Stimulated activated naive CD8-positive, alpha-beta T cell treated with anti-CD3 and anti-CD28 coated beads, Interleukin-15, amount 100 ng/mL, for 72 hours (primary cell): ENCODE data around the gene RNF44.

Source experiments
- ATAC-seq: fragments of 150-1000 bp; cut with Tn5 transposase; 2 replicates; pipeline ENCODE4 v1.10.0; 2021; ENCODE audit warnings: mild to moderate bottlenecking, moderate library complexity
- DNase-seq, 2 donors: peaks; one replicate each; pipeline ENCODE4 v3.0.0; 2021 to 2022
- H3K27ac Mint-ChIP-seq, 2 donors: one replicate each; pipeline ENCODE4 v1.8.0; 2022; ENCODE audit warnings: mild to moderate bottlenecking in 2 of 2, mixed read lengths in 2 of 2, moderate library complexity in 2 of 2
- H3K27me3 Mint-ChIP-seq: one replicate; pipeline ENCODE4 v1.8.0; 2022; ENCODE audit warnings: mixed read lengths
- H3K4me1 Mint-ChIP-seq: one replicate; pipeline ENCODE4 v1.8.0; 2022; ENCODE audit warnings: mild to moderate bottlenecking, mixed read lengths
- H3K4me3 Mint-ChIP-seq, 2 donors: one replicate each; pipeline ENCODE4 v1.8.0; 2022; ENCODE audit warnings: mild to moderate bottlenecking in 2 of 2, mixed read lengths in 2 of 2, moderate library complexity in 1 of 2
- H3K9me3 Mint-ChIP-seq, 2 donors: one replicate each; pipeline ENCODE4 v1.8.0; 2022; ENCODE audit warnings: mixed read lengths in 2 of 2

RNF44 gene

GRCh38 chr5:176533390-176533789, 3.8 kb downstream of the RNF44 start:
- no peaks in the 10 kb centered on the region for H3K9me3 Mint-ChIP-seq
- H3K27ac Mint-ChIP-seq, result peak overlapping the region; percentile 95 to 97
- peak overlapping the region; percentile 91 to 95 for H3K4me3 Mint-ChIP-seq
- no peaks in the 10 kb centered on the region for H3K27me3 Mint-ChIP-seq
- peaks cover 75% of the 10 kb centered on the region for H3K4me1 Mint-ChIP-seq
- DNase-seq (no peak), ATAC-seq (no peak)

GRCh38 chr5:176532795-176533194, 4.4 kb downstream of the RNF44 start:
- no peak for ATAC-seq
- peaks cover 75% of the 10 kb centered on the region for H3K4me1 Mint-ChIP-seq
- H3K9me3 Mint-ChIP-seq, result no peaks in the 10 kb centered on the region
- no peaks in the 10 kb centered on the region for H3K27me3 Mint-ChIP-seq
- H3K27ac Mint-ChIP-seq, result peak overlapping the region in 1 of 2 donors; percentile 54
- DNase-seq, result no peak
- peak overlapping the region; percentile 91 to 95 for H3K4me3 Mint-ChIP-seq

- ATAC-seq (no peak), DNase-seq (no peak)
- no peaks in the 10 kb centered on the region for H3K27me3 Mint-ChIP-seq
- H3K4me1 Mint-ChIP-seq, result peaks cover 81% of the 10 kb centered on the region
- H3K4me3 Mint-ChIP-seq, result peak overlapping the region; percentile 86 to 92
- H3K9me3 Mint-ChIP-seq, result no peaks in the 10 kb centered on the region
- no peak overlapping the region for H3K27ac Mint-ChIP-seq
These were observed 5.2 kb downstream of the RNF44 start for GRCh38 chr5:176531902-176532493.

DNA sequence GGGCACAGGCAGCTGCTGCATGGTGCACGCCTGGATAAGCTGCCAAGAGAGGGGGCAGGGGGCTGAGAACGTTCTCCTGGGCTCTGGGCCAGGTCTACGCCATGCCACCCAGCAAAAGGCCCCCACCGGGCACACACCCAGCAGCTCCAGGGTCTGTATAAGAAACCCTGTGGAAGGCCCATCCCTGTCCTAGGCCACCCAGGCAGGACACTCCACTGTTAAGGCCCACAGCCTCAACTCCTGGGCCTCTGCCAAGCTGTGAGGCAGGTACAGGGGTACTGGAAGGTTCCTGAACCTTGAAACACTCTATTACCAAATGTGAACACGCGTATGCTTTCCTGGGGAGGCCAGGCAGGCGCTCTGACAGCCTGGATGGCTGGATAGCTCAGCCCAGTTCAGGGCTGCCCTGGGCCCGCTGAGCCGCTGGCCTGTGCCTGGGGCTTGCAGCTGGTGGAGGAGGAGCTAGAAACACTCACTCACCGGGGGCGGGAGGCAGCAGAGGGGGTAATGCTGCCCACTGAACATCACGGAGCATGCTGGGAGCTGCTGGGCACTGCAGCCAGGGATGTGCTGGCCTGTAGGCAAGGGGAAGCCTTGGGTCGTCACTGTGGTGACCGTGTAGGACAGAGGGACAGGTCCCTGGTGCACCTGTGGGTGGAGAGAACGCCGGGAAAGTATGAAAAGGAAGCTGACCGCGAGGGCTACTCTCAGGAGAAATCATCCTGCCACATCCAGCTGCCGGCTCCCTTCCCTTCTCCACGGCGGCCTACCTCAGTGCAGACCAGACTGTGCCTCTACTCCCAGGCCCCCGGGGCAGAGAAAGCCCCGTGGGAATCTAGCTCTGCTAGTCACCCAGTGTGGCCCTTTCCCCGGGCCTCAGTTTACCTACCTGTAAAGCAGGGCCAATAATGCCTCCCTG, 6.0 kb downstream of the RNF44 start:
- ATAC-seq, result peak; percentile 10
- no peak for DNase-seq
- H3K27me3 Mint-ChIP-seq, result no peaks in the 10 kb centered on the region
- peak overlapping the region; percentile 93 for H3K27ac Mint-ChIP-seq
- H3K9me3 Mint-ChIP-seq, result no peaks in the 10 kb centered on the region
- peak overlapping the region; percentile 86 to 92 for H3K4me3 Mint-ChIP-seq
- peaks cover 81% of the 10 kb centered on the region for H3K4me1 Mint-ChIP-seq

GRCh38 chr5:176530393-176530982, 6.7 kb downstream of the RNF44 start:
- H3K4me3 Mint-ChIP-seq, result peak overlapping the region; percentile 86 to 92
- H3K9me3 Mint-ChIP-seq, result no peaks in the 10 kb centered on the region
- DNase-seq, result no peak
- ATAC-seq, result no peak
- peaks cover 81% of the 10 kb centered on the region for H3K4me1 Mint-ChIP-seq
- H3K27ac Mint-ChIP-seq, result peak overlapping the region in 1 of 2 donors; percentile 54
- H3K27me3 Mint-ChIP-seq, result no peaks in the 10 kb centered on the region

GRCh38 chr5:176529741-176530141, 7.5 kb downstream of the RNF44 start:
- H3K27me3 Mint-ChIP-seq, result no peaks in the 10 kb centered on the region
- DNase-seq (peak in 1 of 2 donors; percentile 48), ATAC-seq (peak; percentile 62)
- no peaks in the 10 kb centered on the region for H3K9me3 Mint-ChIP-seq
- peak overlapping the region; percentile 35 to 92 for H3K27ac Mint-ChIP-seq
- peaks cover 74% of the 10 kb centered on the region for H3K4me1 Mint-ChIP-seq
- peak overlapping the region; percentile 74 to 88 for H3K4me3 Mint-ChIP-seq

GRCh38 chr5:176529116-176529740, 8.0 kb downstream of the RNF44 start:
- Mint-ChIP-seq H3K9me3 (no peaks in the 10 kb centered on the region), H3K4me1 (peaks cover 69% of the 10 kb centered on the region), H3K27me3 (no peaks in the 10 kb centered on the region), H3K27ac (peak overlapping the region; percentile 42 to 92), H3K4me3 (peak overlapping the region; percentile 74 to 88)
- no peak for DNase-seq
- ATAC-seq, result no peak

GRCh38 chr5:176528761-176529115, 8.5 kb downstream of the RNF44 start:
- no peak for ATAC-seq
- H3K27ac Mint-ChIP-seq, result peak overlapping the region in 1 of 2 donors; percentile 52
- H3K9me3 Mint-ChIP-seq, result no peaks in the 10 kb centered on the region
- no peak for DNase-seq
- peaks cover 67% of the 10 kb centered on the region for H3K4me1 Mint-ChIP-seq
- no peaks in the 10 kb centered on the region for H3K27me3 Mint-ChIP-seq
- H3K4me3 Mint-ChIP-seq, result peak overlapping the region in 1 of 2 donors; percentile 42

DNA sequence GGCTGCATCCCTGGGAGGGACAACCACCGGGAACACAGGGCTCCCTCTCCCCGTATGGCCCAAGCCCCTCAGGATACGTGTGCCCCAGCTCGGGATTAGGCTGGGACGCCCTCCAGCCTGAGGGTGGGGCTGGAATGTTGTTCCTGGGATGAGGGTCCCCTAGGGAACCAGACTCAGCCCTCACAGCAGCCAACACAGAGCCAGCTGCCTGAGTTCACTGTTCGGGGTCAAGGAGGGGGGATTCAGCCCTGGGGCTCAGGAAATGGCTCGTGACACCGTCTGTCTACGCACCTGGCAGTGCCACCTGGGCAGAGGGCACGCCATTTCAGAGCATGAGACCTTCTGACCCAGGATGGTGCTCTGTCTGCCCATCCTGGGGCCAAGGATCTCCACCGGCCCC, 8.9 kb downstream of the RNF44 start:
- peaks cover 67% of the 10 kb centered on the region for H3K4me1 Mint-ChIP-seq
- no peaks in the 10 kb centered on the region for H3K27me3 Mint-ChIP-seq
- ATAC-seq, result no peak
- H3K4me3 Mint-ChIP-seq, result peak overlapping the region in 1 of 2 donors; percentile 42
- H3K9me3 Mint-ChIP-seq, result no peaks in the 10 kb centered on the region
- no peak for DNase-seq
- peak overlapping the region in 1 of 2 donors; percentile 52 for H3K27ac Mint-ChIP-seq

DNA sequence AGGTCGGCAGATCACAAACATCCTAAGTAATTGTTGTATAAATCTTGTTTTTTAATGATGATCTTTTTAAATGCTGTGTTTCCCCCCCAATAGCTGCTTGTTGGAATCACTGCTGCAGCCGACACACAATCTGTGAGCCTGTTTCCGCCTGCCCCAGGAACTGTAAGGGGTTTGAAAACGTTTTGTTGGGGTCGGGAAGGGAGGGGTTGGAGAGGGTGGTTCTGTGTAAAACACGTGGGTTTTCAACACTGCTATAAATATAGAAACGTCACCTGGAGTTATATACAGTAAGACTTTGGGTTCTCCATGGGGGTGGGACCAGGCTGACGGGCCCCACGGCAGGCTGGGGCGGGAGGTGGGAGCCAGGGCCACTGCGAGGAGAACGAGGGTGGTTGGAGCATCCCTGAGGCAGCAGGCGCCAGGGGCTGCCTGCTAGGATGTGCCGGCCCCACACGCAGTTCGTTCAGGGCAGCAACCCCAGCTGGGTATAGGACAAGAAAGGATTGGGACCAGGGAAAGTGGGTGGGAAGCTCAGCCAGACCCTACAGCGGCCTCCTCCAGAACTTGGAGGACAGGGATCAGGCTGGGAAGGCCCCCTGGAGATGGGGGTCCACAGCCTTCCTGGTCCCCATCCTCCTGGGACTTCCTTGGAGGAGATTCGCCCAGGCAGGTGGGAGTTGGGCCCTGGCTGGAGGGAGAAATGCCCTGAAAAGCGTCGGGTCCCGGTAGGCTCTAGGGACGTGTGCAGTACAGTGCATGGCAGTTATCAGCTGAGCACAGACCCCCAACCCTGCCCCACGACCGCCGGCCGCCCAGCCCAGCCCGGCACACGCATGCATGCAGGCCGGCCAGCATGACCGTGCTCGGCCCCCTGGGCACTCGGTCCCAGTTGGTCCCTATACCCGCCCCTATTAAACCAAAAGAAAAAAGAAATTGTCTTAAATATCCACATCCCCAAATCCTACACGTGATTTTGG, 9.7 kb downstream of the RNF44 start:
- H3K9me3 Mint-ChIP-seq, result no peaks in the 10 kb centered on the region
- peak overlapping the region in 1 of 2 donors; percentile 72 for H3K27ac Mint-ChIP-seq
- no peaks in the 10 kb centered on the region for H3K27me3 Mint-ChIP-seq
- DNase-seq, result no peak
- ATAC-seq, result no peak
- H3K4me3 Mint-ChIP-seq, result no peak overlapping the region
- peaks cover 65% of the 10 kb centered on the region for H3K4me1 Mint-ChIP-seq

DNA sequence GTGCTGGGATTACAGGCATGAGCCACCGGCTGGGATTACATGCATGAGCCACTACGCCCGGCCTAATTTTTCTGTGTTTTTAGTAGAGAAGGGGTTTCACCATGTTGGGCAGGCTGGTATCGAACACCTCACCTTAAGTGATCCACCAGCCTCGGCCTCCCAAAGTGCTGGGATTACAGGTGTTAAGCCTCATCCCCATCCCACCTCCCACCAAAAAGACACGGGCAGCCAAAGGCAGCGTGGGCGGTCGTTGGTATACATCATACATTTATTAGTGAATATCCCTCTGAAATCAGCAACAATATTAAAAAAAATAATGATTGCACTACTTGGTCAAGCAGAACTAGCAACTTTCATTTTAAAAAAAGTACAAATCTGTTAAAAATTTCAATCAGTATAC, 10.7 kb downstream of the RNF44 start:
- H3K4me1 Mint-ChIP-seq, result peaks cover 56% of the 10 kb centered on the region
- no peaks in the 10 kb centered on the region for H3K27me3 Mint-ChIP-seq
- no peak overlapping the region for H3K4me3 Mint-ChIP-seq
- ATAC-seq (no peak), DNase-seq (no peak)
- H3K27ac Mint-ChIP-seq, result no peak overlapping the region
- no peaks in the 10 kb centered on the region for H3K9me3 Mint-ChIP-seq

GRCh38 chr5:176525677-176526076, 11.5 kb downstream of the RNF44 start:
- H3K4me3 Mint-ChIP-seq, result no peak overlapping the region

DNA sequence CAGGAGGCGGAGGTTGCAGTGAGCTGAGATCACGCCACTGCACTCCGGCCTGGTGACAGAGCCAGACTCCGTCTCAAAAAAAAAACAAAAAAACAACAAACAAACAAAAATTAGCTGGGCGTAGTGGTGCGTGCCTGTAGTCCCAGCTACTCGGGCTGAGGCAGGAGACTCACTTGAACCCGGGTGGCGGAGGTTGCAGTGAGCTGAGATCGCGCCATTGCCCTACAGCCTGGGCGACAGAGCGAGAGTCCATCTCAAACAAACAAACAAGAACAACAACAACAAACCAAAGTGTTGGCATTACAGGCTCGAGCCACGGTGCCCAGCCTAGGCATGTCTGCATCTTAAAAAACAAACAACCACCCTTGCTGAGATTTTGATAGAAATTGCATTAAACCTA, 12.2 kb downstream of the RNF44 start:
- Mint-ChIP-seq H3K27ac (no peak overlapping the region), H3K9me3 (no peaks in the 10 kb centered on the region), H3K27me3 (no peaks in the 10 kb centered on the region), H3K4me1 (peaks cover 50% of the 10 kb centered on the region), H3K4me3 (no peak overlapping the region)
- ATAC-seq, result no peak
- DNase-seq, result no peak

More at GRCh38 chr5:176525677-176526076, 11.5 kb downstream of the RNF44 start:
- Mint-ChIP-seq H3K9me3 (no peaks in the 10 kb centered on the region), H3K4me1 (peaks cover 53% of the 10 kb centered on the region), H3K27me3 (no peaks in the 10 kb centered on the region), H3K27ac (peak overlapping the region in 1 of 2 donors; percentile 27)
- ATAC-seq (no peak), DNase-seq (no peak)

GRCh38 chr5:176524138-176524537, 13.1 kb downstream of the RNF44 start:
- ATAC-seq, result no peak
- Mint-ChIP-seq H3K27ac (no peak overlapping the region), H3K4me3 (no peak overlapping the region)

More at GRCh38 chr5:176524138-176524537, 13.1 kb downstream of the RNF44 start:
- Mint-ChIP-seq H3K27me3 (no peaks in the 10 kb centered on the region), H3K9me3 (no peaks in the 10 kb centered on the region), H3K4me1 (peaks cover 41% of the 10 kb centered on the region)
- DNase-seq, result no peak
